Activated CD8-positive, alpha-beta memory T cell treated with anti-CD3 and anti-CD28 coated beads, Interleukin-2, amount 50 U/mL, for 1 hour (primary cell): ENCODE data around the gene PHACTR3.

Source experiments
- DNase-seq: peaks from one replicate; pipeline ENCODE4 v3.0.0-alpha.2; 2020; ENCODE audit errors: extremely low read depth

The PHACTR3 gene

DNA sequence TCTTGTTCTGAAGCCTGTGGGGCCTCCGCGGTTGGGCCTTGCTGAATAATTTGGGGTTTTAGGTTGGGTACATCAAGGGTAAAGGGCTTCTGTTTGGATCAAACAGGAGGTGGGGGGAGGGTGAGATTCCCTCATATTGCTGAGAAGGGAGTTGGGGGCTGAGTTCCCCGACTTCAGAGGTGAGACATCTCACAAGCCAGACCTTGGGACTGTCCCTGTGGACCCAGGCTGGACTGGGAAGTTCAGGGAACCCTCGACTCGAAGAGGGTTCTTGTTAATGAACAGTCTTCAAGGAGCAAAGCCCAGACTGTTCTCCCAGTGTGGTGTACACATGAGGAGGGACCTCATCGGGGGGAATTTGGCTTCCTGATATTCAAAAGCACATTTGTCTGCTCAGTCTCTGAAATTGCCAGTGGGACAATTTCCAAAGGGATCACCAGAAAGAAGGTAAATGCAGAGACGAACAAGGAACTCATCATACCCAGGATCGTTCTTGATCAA is 210.6 kb downstream of the PHACTR3 start:
- no peak for DNase-seq

GRCh38 chr20:59816146-59816738 is 211.9 kb downstream of the PHACTR3 start:
- no peak for DNase-seq

- DNase-seq = no peak
Measured at GRCh38 chr20:59817406-59817805, 213.1 kb downstream of the PHACTR3 start.

GRCh38 chr20:59817846-59818615 is 213.7 kb downstream of the PHACTR3 start:
- DNase-seq = no peak

- no peak for DNase-seq
Measured at GRCh38 chr20:59818911-59819310, 214.6 kb downstream of the PHACTR3 start.

DNA sequence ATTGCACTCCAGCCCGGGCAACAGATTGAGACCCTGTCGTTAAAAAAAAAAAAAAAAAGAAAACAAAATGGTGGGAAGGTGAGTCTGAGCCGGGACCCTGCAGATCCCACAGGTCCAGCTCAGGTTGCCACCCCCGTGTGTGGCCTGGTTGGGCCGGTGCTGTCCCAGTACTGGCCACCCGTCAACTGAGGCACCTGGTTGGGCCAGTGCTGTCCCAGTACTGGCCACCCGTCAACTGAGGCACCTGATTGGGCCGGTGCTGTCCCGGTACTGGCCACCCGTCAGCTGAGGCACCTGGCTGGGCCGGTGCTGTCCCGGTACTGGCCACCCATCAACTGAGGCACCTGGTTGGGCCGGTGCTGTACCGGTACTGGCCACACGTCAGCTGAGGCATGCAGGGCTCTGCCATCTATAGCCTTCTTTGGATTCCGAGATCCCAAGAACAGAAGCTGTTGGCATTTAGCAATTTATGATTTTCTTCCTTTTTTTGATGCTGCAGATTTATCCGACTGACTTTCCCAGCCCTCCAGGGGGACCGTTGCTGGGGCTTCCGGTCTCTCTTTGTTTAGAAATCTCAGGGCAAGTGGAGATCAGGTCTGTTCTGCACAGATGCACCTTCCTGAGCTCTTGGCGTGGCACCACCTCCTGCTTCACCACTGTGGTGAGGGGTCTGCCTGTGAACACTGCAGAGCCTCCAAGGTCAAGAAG is 215.3 kb downstream of the PHACTR3 start:
- DNase-seq = no peak

DNA sequence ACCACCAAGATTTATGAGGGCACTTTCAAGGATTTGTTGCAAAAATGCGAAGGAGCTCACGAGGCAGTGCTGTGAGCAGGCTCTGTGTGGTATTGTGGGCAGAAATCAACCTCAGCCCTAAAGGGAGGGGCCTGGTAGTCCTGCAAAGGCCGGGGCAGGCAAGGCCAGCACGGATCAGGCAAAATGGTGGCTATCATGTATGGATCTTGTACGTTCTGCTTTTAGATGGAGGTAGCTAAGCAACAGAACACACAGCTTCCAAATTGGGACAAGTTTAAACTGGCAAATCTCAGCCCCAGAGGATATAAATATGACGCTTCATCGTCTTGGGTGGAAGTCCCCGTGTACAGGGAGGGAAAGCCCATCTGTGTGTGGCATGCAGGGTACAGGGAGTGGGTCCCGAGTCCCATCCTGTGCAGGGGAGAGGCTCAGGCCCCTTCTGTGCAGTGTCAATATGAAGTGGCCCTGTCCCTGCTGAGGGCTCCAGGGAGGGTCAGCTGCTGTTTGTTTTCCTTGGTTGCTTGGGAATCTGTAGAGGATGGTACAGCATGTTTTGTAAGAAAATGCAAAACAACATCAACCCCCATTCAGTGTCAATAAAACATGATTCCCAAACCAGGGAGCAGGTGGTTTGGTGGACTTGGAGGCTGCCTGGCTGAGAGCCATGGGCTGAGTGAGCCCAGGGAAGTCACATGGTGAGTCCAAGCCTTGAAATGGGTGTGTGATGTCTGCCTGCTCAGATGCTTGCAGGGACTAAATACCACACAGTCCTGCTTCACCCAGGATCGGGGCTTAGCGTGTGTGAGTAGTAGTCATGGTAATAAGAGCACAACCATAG is 216.1 kb downstream of the PHACTR3 start:
- no peak for DNase-seq

DNA sequence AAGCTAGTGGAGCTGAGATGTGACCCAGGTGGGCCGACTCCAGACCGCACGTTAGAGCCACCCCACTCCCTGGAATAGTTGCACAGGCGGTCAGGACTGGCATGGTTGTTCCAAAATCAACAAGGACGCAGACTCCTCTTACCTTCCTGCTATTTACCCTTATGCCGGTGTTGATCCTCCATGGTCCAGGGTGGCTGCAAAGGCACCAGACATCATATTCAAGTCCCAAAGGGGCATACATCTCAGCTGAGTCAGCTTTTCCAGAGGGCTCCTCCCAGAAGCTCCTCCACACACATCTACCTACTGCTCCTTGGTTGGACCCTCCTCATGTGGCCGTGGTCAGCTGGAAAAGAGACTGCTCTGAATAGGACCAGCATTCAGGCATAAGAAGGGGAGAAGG is 216.9 kb downstream of the PHACTR3 start:
- no peak for DNase-seq

- no peak for DNase-seq
Measured at GRCh38 chr20:59821788-59822187, 217.4 kb downstream of the PHACTR3 start.

- no peak for DNase-seq
Measured at GRCh38 chr20:59822291-59823029, 218.1 kb downstream of the PHACTR3 start.

DNA sequence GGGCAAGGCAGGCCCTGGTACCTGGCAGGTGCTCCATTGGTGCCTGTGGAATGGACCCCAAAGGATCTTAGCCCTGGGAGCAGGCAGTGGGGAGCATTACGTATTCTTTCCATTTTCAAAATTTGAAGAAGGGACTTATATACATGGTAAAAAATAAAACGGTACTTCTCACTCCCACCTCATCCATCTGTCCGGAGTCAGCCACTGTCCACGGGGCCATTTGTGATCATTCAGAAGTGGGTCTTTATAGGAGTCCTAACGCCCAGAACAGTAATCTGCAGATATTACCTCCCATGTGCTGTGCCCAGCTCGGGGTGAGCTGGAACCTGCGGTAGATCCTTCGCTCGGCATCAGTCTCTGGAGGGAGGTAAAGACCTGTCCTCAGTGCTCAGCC is 218.7 kb downstream of the PHACTR3 start:
- no peak for DNase-seq

GRCh38 chr20:59823491-59824259 is 219.3 kb downstream of the PHACTR3 start:
- no peak for DNase-seq

DNA sequence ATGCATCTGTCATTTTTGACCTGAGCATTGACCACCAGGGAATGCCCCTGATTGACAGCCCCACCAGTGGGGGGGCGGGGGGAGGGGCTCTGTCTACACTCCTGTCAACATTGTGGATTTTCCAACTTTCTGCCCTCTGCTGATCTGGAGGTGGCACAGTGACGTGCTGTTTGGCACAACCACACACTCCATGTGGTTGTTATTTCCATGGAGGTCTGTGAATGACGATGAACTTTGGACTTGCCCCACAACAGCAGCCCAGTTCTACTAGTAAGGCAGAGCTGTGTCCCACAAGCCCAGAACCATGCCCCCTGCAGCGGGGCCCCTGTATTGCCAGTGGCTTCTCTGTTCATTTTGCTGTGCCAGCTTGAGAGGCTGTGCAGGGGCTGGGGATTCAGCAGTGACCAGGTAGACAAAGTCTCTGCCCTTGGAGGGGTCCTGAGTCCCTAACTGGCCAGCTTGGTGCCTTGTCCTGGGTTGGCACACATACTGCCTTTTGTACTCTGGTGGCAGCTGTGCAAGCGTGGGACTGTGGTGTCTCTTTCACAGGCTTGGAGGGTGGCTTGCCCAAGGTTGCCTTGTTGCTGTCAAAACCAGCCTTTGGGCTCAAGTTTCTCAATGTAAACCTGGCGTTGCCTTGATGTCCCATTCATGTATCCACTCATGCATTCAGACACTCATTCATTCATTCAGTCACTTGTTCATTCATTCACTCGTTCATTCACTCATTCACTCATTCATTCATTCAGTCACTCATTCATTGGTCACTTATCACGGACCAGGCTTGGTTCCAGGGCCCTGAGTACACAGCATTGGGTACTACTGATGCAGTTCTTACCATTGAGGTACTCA is 220.6 kb downstream of the PHACTR3 start:
- no peak for DNase-seq

DNA sequence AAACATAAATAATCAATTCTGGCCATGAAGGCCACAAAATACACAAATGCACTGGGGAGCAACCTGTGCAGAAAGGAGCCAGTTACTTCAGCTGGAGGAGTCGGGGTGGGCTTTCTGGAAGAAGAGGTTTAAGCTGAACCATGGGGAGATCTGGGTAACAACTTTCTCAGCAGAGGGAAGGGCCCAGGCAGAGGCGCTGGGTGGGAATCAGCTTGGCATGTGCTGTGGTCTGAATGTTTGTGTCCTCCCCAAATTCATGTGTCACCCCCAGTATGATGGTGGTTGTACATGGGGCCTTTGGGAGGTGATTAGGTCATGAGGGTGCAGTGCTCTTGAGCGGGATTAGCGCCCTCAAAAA is 221.2 kb downstream of the PHACTR3 start:
- no peak for DNase-seq

DNA sequence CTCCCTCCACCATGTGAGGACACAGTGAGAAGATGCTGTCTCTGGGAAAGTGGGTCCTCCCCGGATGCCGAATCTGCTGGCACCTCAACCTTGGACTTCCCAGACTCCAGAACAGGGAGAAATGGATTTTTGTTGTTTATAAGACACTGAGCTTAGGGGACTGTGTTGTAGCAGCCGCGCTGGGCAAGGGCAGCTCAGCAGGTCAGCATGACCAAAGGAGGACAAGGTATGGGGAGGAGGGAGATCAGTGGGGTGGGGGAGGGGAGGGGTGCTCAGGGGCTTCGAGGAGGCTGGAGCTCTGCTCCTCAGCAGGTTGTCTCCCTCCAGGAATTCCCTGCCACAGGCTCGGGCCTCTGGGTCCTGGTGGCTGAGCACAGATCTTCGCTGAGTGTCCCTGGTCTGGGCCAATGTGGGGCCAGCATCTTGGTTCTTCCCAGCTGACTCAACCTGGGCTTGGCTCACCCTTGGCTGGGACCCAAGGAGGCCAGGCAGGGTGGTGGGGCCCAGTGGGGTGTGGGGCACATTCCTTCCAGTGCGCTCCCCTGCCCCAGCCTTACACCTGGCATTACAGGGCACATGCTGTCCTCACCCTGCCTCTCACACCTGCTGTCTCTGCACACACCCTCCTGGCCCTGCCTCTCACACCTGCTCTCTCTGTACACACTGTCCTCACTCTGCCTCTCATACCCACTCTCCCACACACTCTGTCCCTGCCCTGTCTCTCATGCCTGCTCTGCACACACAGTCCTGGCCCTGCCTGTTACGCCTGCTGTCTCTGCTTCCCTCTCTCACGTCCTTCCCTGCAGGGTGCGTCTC is 221.8 kb downstream of the PHACTR3 start:
- DNase-seq = no peak

DNA sequence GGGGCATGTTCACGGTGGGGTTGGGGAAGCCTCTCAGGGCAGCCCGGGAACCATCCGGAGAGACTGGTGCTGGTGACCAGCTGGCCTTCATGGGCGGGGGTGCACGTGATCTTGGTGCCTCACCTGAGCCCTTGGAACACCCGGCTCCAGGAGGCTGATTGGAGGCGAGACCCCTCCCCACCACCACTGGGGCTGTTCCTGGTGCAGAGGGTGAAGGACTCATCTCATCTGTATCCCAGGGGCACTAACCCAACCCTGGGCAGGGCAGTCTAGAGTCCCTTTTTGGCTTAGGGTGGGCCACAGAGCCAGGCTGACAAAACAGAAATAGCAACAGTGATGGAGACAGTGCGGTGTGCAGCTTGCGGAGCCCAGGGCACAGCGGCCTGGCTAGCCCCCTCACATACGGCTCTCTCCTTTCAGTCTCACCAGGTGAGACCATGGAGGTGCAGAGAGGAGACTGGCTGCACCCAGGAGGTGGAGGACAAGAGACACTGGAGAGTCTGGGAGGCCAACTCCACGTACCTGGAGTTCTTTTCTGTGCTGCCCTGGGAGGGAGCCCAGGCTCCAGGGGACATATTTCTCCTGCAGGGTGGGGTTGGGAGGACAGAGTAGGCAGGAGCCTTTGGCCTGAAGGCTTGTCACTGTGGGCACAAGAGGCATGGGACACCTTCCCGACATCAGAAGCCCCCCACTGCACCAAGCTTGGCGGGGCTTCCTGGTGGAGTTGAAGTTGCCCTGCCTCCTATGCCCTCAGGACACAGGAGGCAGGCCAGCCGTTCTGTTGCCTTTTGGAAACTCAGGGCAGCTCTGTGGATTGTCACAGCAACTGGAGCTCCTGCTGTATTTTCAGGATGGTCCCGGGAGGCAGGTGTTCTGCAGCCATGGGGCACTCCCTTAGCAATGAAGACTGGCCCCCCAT is 223.1 kb downstream of the PHACTR3 start:
- DNase-seq = no peak
